Upper lobe of left lung (tissue), 6 donors: Measurements from ENCODE around the gene KCTD17. TPM values are rescaled to one million over a fixed set of nuclear protein-coding genes. Genes with fewer than 3 reads are reported as not detected.

Experiments
- ATAC-seq, 2 donors: fragments of 200-7000 bp; cut with Tn5 transposase; one replicate each; pipeline ENCODE4 v1.9.1; 2022; ENCODE audit warnings: mild to moderate bottlenecking in 2 of 2, moderate library complexity in 2 of 2; ENCODE audit not compliant: low FRiP score in 2 of 2
- DNase-seq, 2 donors: peaks; one replicate each; pipeline ENCODE4 v3.0.0-alpha.2; 2019 to 2020
- H3K27ac ChIP-seq, 4 donors: fragments of 200-600 bp; sonication (generic); one replicate each; pipeline ENCODE4 v1.5.1; 2016 to 2019
- H3K27me3 ChIP-seq, 4 donors: fragments of 200-600 bp; sonication (generic); one replicate each; pipeline ENCODE4 v1.5.1; 2017 to 2019
- H3K36me3 ChIP-seq, 4 donors: fragments of 200-600 bp; sonication (generic); one replicate each; pipeline ENCODE4 v1.5.1; 2016 to 2019
- H3K4me1 ChIP-seq, 4 donors: fragments of 200-600 bp; sonication (generic); one replicate each; pipeline ENCODE4 v1.5.1; 2018 to 2019
- H3K4me3 ChIP-seq, 4 donors: fragments of 200-600 bp; sonication (generic); one replicate each; pipeline ENCODE4 v1.5.1; 2017 to 2019; ENCODE audit warnings: mild to moderate bottlenecking in 2 of 4, moderate library complexity in 1 of 4
- H3K9me3 ChIP-seq, 4 donors: fragments of 200-600 bp; sonication (generic); one replicate each; pipeline ENCODE4 v1.5.1; 2018 to 2019
- EP300 ChIP-seq, 4 donors: sonication (generic); formaldehyde crosslinking; IDR thresholded peaks; one replicate each; pipeline ENCODE4 v1.5.1; 2017; ENCODE audit warnings: antibody characterized with exemption in 4 of 4, control low read depth in 2 of 4
- POLR2A ChIP-seq, 4 donors: fragments of 450-650 bp; IDR thresholded peaks; one replicate each; pipeline ENCODE4 v1.5.1; 2016 to 2017; ENCODE audit warnings: antibody characterized with exemption in 4 of 4, mild to moderate bottlenecking in 2 of 4
- POLR2AphosphoS5 ChIP-seq, 2 donors: sonication (generic); formaldehyde crosslinking; IDR thresholded peaks; one replicate each; pipeline ENCODE4 v1.5.1; 2017; ENCODE audit warnings: antibody characterized with exemption in 2 of 2
- WGBS, 2 donors: methylation state at CpG; one replicate each; pipeline ENCODE4 v1.1.5; 2017 to 2018; 5-methylcytosine and 5-hydroxymethylcytosine counted together
- total RNA-seq, 6 donors: library from RNA; depleted of rRNA in 4 of 6; stranded (reverse); fragments of >200 nt in 4 of 6; gene quantifications; one replicate each; pipeline versions ENCODE4 v1.1.0 to v1.2.1, GENCODE V29; 2016 to 2021
- TF ChIP-seq, protein P1 (sequence below), 6 experiments: fragments of 450-650 bp in 4 of 6; fragments of 200-600 bp in 2 of 6; sonication (generic) in 2 of 6; IDR thresholded peaks; one replicate each; pipeline ENCODE4 v1.5.1; 2016 to 2019; ENCODE audit warnings: antibody characterized with exemption in 6 of 6
- donor health status: DM: no; HTN: no; CAD: no; lungs with moderate emphysema.
- donor health status: DM: no; HTN: yes; CAD: no; lungs with severe emphysema.

Gene KCTD17
- total RNA-seq, 6 donors from 2014 or later, result 9.0 to 30.4 (median 23.2) TPM

DNA sequence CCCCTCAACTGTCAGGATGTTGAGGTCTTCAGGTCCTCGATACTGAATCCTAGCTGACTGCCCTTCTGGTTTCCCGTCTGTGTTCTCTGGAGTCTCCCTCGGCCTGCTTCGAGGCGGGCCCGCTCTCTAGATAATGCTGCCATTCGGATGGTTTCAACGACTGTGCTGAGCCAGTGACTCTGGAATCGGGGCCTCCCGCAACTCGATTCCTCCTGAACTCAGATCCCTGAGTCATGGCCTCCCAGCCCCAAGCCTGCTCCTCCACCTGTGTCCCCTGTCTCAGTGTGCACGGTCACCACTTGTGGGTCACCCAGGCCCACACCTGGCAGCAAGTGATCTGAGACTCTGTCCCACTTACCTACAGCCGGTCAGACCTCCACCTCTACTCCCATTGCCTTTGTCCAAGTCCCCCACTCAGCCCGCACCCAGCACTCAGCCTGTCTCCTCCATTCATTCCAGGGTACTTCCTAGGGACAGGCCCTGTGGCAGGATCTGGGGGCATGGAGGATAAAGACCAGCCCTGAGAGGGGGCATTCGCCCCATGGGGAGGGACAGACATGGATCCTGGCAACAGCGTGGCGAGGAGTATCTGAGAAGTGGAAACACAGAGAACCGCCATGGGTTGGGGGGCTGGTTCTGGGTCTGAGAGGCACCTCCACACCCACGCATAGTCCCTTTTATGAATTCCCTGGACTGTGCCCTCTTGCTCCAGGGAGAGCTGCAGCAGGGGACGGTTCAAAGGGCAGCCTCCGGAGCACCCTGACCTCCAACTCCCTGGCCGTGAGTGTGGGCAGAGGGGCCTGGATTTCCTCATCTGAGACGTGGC, 17.7 kb upstream of the KCTD17 start:
- ATAC-seq (no peak), DNase-seq (no peak)
- H3K9me3 ChIP-seq, result no peaks in the 10 kb centered on the region
- H3K27ac ChIP-seq, result peak overlapping the region in 3 of 4 donors; percentile 10 to 81 (median 35)
- H3K4me3 ChIP-seq, result no peak overlapping the region
- 88 to 92% methylated on average over 22 to 23 of the region's 23 CpGs for WGBS, 2 donors
- no peak for TF ChIP-seq EP300 (IDR thresholded peaks at IDR 0.05)
- TF ChIP-seq POLR2AphosphoS5 (IDR thresholded peaks at IDR 0.05), result no peak
- TF ChIP-seq, protein P1, sequence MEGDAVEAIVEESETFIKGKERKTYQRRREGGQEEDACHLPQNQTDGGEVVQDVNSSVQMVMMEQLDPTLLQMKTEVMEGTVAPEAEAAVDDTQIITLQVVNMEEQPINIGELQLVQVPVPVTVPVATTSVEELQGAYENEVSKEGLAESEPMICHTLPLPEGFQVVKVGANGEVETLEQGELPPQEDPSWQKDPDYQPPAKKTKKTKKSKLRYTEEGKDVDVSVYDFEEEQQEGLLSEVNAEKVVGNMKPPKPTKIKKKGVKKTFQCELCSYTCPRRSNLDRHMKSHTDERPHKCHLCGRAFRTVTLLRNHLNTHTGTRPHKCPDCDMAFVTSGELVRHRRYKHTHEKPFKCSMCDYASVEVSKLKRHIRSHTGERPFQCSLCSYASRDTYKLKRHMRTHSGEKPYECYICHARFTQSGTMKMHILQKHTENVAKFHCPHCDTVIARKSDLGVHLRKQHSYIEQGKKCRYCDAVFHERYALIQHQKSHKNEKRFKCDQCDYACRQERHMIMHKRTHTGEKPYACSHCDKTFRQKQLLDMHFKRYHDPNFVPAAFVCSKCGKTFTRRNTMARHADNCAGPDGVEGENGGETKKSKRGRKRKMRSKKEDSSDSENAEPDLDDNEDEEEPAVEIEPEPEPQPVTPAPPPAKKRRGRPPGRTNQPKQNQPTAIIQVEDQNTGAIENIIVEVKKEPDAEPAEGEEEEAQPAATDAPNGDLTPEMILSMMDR (IDR thresholded peaks at IDR 0.05), result no peak
- TF ChIP-seq POLR2A (IDR thresholded peaks at IDR 0.05), result no peak
- H3K36me3 ChIP-seq, result peaks cover 0 to 20% (median 13%) of the 10 kb centered on the region in 4 donors
- no peaks in the 10 kb centered on the region for H3K27me3 ChIP-seq
- H3K4me1 ChIP-seq, result peaks cover 0 to 33% (median 26%) of the 10 kb centered on the region in 4 donors

- Histone ChIP-seq H3K27me3 (no peaks in the 10 kb centered on the region), H3K27ac (no peak overlapping the region), H3K4me3 (no peak overlapping the region), H3K9me3 (no peaks in the 10 kb centered on the region), H3K4me1 (peaks cover 0 to 35% (median 21%) of the 10 kb centered on the region in 4 donors), H3K36me3 (no peaks in the 10 kb centered on the region)
- ATAC-seq (no peak), DNase-seq (no peak)
- TF ChIP-seq POLR2AphosphoS5 (IDR thresholded peaks at IDR 0.05) (no peak), EP300 (IDR thresholded peaks at IDR 0.05) (no peak), POLR2A (IDR thresholded peaks at IDR 0.05) (no peak)
- TF ChIP-seq, protein P1 (IDR thresholded peaks at IDR 0.05), result no peak
- WGBS, 2 donors, result 80 to 92% methylated on average over 6 to 11 of the region's 11 CpGs
These were observed 14.7 kb upstream of the KCTD17 start for GRCh38 chr22:37036655-37037377.

GRCh38 chr22:37037669-37038068, 13.9 kb upstream of the KCTD17 start:
- DNase-seq, result no peak
- 64 to 66% methylated on average over 14 of the region's 14 CpGs for WGBS, 2 donors
- no peaks in the 10 kb centered on the region for H3K27me3 ChIP-seq
- peaks cover 0 to 30% (median 15%) of the 10 kb centered on the region in 4 donors for H3K4me1 ChIP-seq
- H3K36me3 ChIP-seq, result no peaks in the 10 kb centered on the region
- TF ChIP-seq, protein P1 (IDR thresholded peaks at IDR 0.05), result no peak
- TF ChIP-seq POLR2A (IDR thresholded peaks at IDR 0.05) (no peak), POLR2AphosphoS5 (IDR thresholded peaks at IDR 0.05) (no peak), EP300 (IDR thresholded peaks at IDR 0.05) (no peak)
- H3K9me3 ChIP-seq, result no peaks in the 10 kb centered on the region
- no peak overlapping the region for H3K4me3 ChIP-seq
- no peak for ATAC-seq
- no peak overlapping the region for H3K27ac ChIP-seq

DNA sequence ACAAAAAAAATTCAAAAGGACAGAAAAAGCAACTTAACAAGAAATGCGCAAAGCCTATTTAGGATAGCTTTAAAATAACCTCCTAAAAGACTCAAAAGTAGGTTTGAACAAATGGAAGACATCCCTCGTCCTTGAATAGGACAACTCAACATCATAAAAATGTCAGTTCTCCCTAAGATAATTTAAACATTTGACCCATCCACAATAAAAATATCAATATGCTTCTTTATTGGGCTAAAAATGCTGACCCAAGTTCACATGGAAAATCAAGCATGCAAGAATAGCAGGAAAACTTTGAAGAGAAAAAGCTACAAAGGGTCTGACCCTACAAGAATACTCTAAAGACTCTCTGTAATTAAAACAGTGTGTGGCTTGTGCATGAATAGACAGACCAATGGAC, 12.1 kb upstream of the KCTD17 start:
- H3K4me1 ChIP-seq, result peaks cover 0 to 30% (median 14%) of the 10 kb centered on the region in 4 donors
- H3K4me3 ChIP-seq, result no peak overlapping the region
- 90 to 100% methylated on average over 2 of the region's 2 CpGs for WGBS, 2 donors
- H3K9me3 ChIP-seq, result no peaks in the 10 kb centered on the region
- H3K27ac ChIP-seq, result no peak overlapping the region
- no peak for TF ChIP-seq POLR2A (IDR thresholded peaks at IDR 0.05)
- TF ChIP-seq POLR2AphosphoS5 (IDR thresholded peaks at IDR 0.05), result no peak
- TF ChIP-seq, protein P1 (IDR thresholded peaks at IDR 0.05), result no peak
- TF ChIP-seq EP300 (IDR thresholded peaks at IDR 0.05), result no peak
- no peaks in the 10 kb centered on the region for H3K36me3 ChIP-seq
- ATAC-seq (no peak), DNase-seq (no peak)
- no peaks in the 10 kb centered on the region for H3K27me3 ChIP-seq
